HFF-Myc (cell line): ENCODE data around the gene ANXA1.

Experiments used
- DNase-seq: peaks from one replicate; pipeline ENCODE4 v3.0.0-alpha.2; 2011; ENCODE audit warnings: low read depth; ENCODE audit errors: extremely low read depth
- H3K4me3 ChIP-seq: replicated peaks from 2 replicates; pipeline ENCODE4 v1.5.1; 2011; ENCODE audit warnings: low read depth, mild to moderate bottlenecking, control low read depth, low read length
- CTCF ChIP-seq: IDR thresholded peaks from 2 replicates; pipeline ENCODE4 v1.5.1; 2012; ENCODE audit warnings: mild to moderate bottlenecking, low read depth, low read length, control low read depth; ENCODE audit errors: missing control alignments

The ANXA1 gene

GRCh38 chr9:73154722-73155121, 3.1 kb downstream of the ANXA1 start:
- H3K4me3 ChIP-seq: peak overlapping the region; percentile 91
- DNase-seq: no peak
- TF ChIP-seq CTCF: no peak

- peak overlapping the region; percentile 91 for H3K4me3 ChIP-seq
- no peak for DNase-seq
- TF ChIP-seq CTCF: no peak
Measured at GRCh38 chr9:73155377-73155776, 3.7 kb downstream of the ANXA1 start.

- no peak for TF ChIP-seq CTCF
- no peak for DNase-seq
- H3K4me3 ChIP-seq: peak overlapping the region; percentile 91; the same call in 1 of the 2 replicates
Measured at GRCh38 chr9:73155968-73156864, 4.6 kb downstream of the ANXA1 start.

- TF ChIP-seq CTCF: no peak
- no peak overlapping the region for H3K4me3 ChIP-seq
- DNase-seq: no peak
Measured at GRCh38 chr9:73156865-73157187, 5.2 kb downstream of the ANXA1 start.

- DNase-seq: no peak
- H3K4me3 ChIP-seq: no peak overlapping the region
- no peak for TF ChIP-seq CTCF
Measured at GRCh38 chr9:73157811-73158210, 6.1 kb downstream of the ANXA1 start.

GRCh38 chr9:73158723-73159122, 7.1 kb downstream of the ANXA1 start:
- no peak for TF ChIP-seq CTCF
- H3K4me3 ChIP-seq: no peak overlapping the region
- no peak for DNase-seq
